Activated CD4-positive, alpha-beta T cell treated with anti-CD3 and anti-CD28 coated beads, Interleukin-2, amount 50 U/mL, for 48 hours (primary cell): ENCODE measurements around the gene MLST8.

Experiments used
- DNase-seq, 2 experiments: peaks; one replicate each; pipeline ENCODE4 v3.0.0-alpha.2; 2020

The MLST8 gene

GRCh38 chr16:2173916-2174315, 31.3 kb upstream of the MLST8 start:
- DNase-seq = no peak

- DNase-seq = no peak
These were observed 30.7 kb upstream of the MLST8 start for GRCh38 chr16:2174396-2175131.

GRCh38 chr16:2175454-2175853, 29.8 kb upstream of the MLST8 start:
- no peak for DNase-seq

- DNase-seq = no peak
These were observed 29.2 kb upstream of the MLST8 start for GRCh38 chr16:2176047-2176446.

- DNase-seq = no peak
These were observed 28.2 kb upstream of the MLST8 start for GRCh38 chr16:2177101-2177500.

- no peak for DNase-seq
These were observed 27.7 kb upstream of the MLST8 start for GRCh38 chr16:2177561-2177960.

GRCh38 chr16:2178321-2179106, 26.7 kb upstream of the MLST8 start:
- DNase-seq = peak; percentile 15 to 30

GRCh38 chr16:2179107-2179501, 26.1 kb upstream of the MLST8 start:
- no peak for DNase-seq

- DNase-seq = no peak
These were observed 25.7 kb upstream of the MLST8 start for GRCh38 chr16:2179576-2179975.

- no peak for DNase-seq
These were observed 24.8 kb upstream of the MLST8 start for GRCh38 chr16:2180461-2180860.

- no peak for DNase-seq
These were observed 24.0 kb upstream of the MLST8 start for GRCh38 chr16:2180962-2181923.

- DNase-seq = no peak
These were observed 23.3 kb upstream of the MLST8 start for GRCh38 chr16:2181952-2182351.

GRCh38 chr16:2183671-2184070, 21.6 kb upstream of the MLST8 start:
- no peak for DNase-seq

GRCh38 chr16:2184346-2184745, 20.9 kb upstream of the MLST8 start:
- DNase-seq = no peak

- no peak for DNase-seq
These were observed 20.3 kb upstream of the MLST8 start for GRCh38 chr16:2184962-2185361.

GRCh38 chr16:2186064-2186463, 19.2 kb upstream of the MLST8 start:
- no peak for DNase-seq

- DNase-seq = no peak
These were observed 18.7 kb upstream of the MLST8 start for GRCh38 chr16:2186505-2186904.

GRCh38 chr16:2187212-2187611, 18.0 kb upstream of the MLST8 start:
- no peak for DNase-seq

- DNase-seq = no peak
These were observed 16.9 kb upstream of the MLST8 start for GRCh38 chr16:2188395-2188794.

- no peak for DNase-seq
These were observed 15.9 kb upstream of the MLST8 start for GRCh38 chr16:2189252-2189893.

GRCh38 chr16:2190002-2190658, 15.1 kb upstream of the MLST8 start:
- no peak for DNase-seq
